Epithelial cell of esophagus (primary cell): ENCODE measurements around the gene IRF2.
A peak's percentile ranks its signal among the peaks of the same experiment; 100 is the strongest.
"Not testable (repeated sequence)": the region's sequence is repeated elsewhere in the genome, so short reads cannot be mapped to it uniquely, and the experiment has no call there.

ENCODE experiments used
- DNase-seq: peaks from one replicate; pipeline ENCODE4 v3.0.0; 2010; ENCODE audit warnings: low read depth
- H3K4me3 ChIP-seq: 2 replicates; pipeline ENCODE4 v1.5.1; 2011; ENCODE audit warnings: mild to moderate bottlenecking, low read length, control low read depth
- CTCF ChIP-seq: IDR thresholded peaks from 2 replicates; pipeline ENCODE4 v1.5.1; 2011; ENCODE audit warnings: low read depth, mild to moderate bottlenecking, low read length, control low read depth, inconsistent platforms; ENCODE audit not compliant: insufficient read depth; ENCODE audit errors: missing control alignments

The IRF2 gene

DNA sequence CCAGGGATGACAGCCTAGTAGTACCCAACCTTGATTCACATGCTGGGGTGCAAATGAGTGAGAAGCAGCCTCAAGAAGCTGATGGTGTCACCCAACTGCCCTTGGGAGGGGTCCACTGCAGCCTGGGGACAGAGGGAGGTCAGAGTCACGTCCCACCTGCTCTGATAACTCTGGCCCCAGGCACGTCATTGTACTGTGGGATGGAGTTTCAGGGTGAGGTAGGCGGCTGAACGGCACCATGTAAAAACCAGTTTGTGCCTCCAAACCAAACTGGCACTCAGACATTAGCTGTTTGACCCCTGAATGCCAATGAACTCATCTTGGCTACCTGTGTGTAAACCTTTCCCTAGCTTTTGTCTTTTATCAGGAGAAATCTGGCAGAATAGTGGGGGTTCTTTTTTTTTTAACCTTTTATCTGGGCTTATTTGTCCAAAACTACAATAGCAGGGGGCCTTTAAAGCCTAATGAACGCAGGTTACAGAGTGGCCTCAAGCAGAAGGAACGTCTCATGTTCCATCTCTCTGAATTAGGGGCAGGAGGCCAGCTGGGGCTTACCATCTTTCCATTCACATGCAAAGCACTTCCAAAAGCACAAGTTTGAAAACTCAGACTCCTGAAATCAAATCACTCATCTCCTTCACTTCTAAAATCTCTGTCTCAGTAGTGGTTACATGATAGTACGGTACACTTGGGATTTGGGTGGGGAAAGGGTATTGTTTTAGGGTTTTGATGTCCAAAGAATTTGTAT is 89.4 kb downstream of the IRF2 start:
- DNase-seq: peak; percentile 32
- TF ChIP-seq CTCF: no peak
- H3K4me3 ChIP-seq: no peak overlapping the region

DNA sequence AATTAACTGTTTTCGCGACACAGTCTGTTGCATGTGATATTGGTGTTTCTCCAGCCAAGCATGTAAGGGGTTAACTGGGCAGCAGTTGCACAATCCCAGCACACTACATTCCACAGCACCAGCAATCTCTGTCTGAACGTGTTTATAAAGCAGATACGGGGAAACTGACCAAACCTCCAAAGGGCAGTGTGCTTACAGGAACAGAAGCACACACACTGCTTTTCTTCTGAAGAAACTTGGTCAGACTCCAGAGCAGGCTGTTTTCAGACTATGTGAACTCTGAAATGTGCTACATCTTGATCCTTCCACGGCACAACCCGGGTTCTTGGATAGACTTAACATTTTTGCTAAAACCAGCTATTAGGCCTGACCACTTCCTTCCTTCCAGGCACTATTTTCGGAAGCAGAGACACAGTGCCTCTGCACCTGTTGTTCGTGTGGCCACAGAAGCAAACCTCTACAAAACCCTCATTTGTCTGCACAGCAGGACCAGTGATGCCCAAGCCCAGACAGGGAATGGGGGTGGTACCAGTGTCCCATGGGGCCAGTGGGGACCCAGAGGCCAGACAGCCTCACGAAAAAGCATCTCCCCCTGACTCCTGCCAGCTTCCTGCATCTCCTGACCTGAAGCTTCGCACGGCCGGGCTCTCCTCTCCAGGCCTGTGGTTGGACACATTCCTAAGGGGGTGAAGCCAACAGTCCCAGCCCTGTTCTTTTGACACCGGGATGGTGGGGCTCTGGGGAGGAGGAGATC is 90.1 kb downstream of the IRF2 start:
- TF ChIP-seq CTCF: no peak
- peak overlapping the region; percentile 30 for H3K4me3 ChIP-seq
- DNase-seq: peak; percentile 95

DNA sequence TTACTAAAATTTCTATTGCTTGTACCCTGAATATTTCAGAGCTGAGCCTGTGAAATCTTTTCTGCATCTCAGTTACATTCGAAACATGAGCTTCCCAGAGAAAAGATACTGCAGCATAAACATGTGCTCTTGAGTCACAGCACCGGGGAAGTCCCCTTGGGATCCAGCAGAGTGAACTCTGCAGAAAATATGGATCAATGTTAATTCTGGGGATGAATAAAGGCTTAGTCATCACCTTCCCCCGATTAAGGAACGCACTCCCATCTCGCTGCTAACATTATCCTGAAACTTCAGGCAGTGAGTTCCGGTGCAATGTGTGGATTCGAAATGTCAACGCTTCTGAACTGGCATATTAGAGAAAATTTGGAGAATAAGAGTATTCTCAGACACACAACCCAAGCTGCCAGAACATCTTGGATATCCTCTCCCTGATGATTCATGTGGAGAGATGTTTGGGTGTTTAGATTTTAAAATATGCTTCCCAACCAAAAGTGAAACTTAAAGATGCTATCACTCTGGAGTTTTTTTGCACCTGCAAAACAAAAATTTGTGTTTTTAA is 90.8 kb downstream of the IRF2 start:
- peak; percentile 96 for DNase-seq
- no peak for TF ChIP-seq CTCF
- peak overlapping the region; percentile 30 for H3K4me3 ChIP-seq

DNA sequence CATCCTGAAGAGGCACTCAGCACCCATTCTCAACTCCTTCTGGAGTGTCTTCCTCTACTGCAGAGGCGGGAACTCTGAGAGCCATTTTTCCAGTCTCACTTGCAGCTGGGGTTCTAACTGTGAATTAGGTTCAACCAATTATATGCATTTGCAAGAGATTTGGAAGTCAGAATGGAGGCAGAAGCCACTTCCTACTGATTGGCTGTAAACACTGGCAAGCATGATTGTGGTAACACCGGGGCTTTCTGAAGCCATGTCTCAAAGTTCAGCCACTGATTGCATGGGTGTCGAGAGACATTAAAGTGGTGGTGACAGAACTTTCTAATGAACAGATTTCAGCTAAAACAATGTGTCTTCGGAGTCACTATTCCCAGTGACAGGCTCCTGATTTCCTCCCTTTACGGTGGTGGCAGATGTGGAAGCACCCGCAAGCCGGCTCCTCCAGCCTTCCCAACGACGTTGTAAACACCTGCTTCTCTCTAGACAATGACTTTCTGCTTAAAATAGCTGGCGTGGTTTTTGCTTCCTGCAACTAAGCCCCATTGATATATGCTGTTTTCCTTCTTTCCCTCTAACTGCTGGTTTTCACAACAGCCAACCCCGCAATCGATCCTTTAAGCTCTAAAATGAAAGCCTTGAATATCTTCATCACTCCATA is 92.0 kb downstream of the IRF2 start:
- H3K4me3 ChIP-seq: no peak overlapping the region
- no peak for TF ChIP-seq CTCF
- no peak for DNase-seq

GRCh38 chr4:184380707-184381106 is 93.6 kb downstream of the IRF2 start:
- no peak for TF ChIP-seq CTCF

DNA sequence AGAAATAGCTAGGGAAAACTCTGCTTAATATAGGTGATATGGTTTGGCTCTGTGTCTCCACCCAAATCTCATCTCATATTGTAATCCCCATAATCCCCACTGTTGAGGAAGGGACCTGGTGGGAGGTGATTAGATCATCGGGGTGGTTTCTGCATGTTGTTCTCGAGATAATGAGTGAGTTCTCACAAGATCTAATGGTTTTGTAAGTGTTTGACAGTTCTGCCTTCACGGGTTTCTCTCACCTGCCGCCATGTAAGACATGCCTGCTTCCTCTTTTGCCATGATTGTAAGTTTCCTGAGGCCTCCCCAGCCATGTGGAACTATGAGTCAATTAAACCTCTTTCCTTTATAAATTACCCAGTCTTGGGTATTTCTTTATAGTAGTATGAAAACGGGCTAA is 94.1 kb downstream of the IRF2 start:
- DNase-seq, H3K4me3 ChIP-seq: not testable (repeated sequence)

More at GRCh38 chr4:184380707-184381106, 93.6 kb downstream of the IRF2 start:
- DNase-seq: no peak
- H3K4me3 ChIP-seq: no peak overlapping the region

- no peak for TF ChIP-seq CTCF
- no peak overlapping the region for H3K4me3 ChIP-seq
- no peak for DNase-seq
These were observed 97.4 kb downstream of the IRF2 start for GRCh38 chr4:184376923-184377322.
